ENCODE measurements around the gene SPAG4.

Gene SPAG4

DNA sequence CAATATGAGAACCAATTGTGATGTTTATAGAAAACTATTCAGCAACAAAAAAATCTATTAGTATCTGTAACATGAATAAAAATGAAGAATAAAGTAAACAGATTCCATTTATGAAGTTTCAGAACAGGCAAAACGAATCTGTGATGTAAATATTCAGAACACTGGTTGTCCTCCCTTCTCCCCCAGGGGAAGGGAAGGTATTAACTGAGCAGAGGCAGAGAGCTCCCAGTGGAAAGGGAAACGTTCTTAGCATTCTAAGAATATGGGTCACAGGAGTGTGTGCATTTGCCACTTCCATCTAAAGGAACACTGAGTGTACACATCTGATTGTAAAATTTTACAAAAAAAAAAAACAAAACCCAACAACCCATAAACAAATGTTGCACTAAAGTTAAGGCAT is 23.1 kb downstream of the SPAG4 start:
- TF ChIP-seq, protein P1, sequence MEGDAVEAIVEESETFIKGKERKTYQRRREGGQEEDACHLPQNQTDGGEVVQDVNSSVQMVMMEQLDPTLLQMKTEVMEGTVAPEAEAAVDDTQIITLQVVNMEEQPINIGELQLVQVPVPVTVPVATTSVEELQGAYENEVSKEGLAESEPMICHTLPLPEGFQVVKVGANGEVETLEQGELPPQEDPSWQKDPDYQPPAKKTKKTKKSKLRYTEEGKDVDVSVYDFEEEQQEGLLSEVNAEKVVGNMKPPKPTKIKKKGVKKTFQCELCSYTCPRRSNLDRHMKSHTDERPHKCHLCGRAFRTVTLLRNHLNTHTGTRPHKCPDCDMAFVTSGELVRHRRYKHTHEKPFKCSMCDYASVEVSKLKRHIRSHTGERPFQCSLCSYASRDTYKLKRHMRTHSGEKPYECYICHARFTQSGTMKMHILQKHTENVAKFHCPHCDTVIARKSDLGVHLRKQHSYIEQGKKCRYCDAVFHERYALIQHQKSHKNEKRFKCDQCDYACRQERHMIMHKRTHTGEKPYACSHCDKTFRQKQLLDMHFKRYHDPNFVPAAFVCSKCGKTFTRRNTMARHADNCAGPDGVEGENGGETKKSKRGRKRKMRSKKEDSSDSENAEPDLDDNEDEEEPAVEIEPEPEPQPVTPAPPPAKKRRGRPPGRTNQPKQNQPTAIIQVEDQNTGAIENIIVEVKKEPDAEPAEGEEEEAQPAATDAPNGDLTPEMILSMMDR (IDR thresholded peaks at IDR 0.05) = no peak
- TF ChIP-seq ZFX (IDR thresholded peaks at IDR 0.05; ENCODE audit: borderline replicate concordance) = no peak
- H3K27ac ChIP-seq = no peak overlapping the region

DNA sequence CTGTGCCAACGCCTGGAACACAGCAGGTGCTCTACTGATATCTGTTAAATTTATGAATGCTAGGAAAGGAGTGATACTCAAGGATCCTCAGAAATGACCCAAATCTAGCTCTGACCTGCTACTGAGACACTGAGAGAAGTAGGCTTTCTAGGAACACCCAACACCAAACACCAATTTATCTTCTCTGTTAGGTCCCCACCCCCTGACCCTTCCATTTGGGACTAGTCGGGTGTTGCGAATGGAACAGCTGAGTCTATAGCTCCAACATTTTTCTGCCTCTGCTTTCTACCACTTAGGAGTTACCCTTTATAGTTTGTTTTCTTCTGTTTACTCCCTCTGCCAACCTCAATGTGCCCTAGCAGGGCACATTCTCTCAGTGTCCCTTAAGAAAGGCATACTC is 25.1 kb downstream of the SPAG4 start:
- no peak for TF ChIP-seq ZFX (IDR thresholded peaks at IDR 0.05; ENCODE audit: borderline replicate concordance)
- TF ChIP-seq, protein P1 (IDR thresholded peaks at IDR 0.05) = no peak

DNA sequence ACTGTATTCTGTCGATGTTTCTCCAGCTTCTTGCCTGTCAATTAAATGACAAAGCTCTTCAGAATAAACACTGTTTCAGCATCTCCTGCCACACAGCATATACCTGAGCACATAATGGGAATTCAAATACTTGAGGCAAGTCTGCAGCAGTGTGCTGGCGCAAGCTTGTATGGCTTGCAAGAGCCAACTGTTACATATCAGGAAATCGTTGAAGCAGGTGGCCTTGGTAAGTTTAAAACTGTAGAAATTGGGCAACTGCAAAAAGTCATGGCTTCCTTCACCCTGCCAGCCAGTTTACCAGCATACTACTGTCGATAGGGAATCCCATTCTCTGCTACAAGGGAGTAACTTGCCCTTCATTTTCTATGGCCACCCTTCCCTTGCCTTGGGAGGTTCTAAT is 26.1 kb downstream of the SPAG4 start:
- no peak for TF ChIP-seq ZFX (IDR thresholded peaks at IDR 0.05; ENCODE audit: borderline replicate concordance)
- TF ChIP-seq, protein P1 (IDR thresholded peaks at IDR 0.05) = no peak
- no peak overlapping the region for H3K27ac ChIP-seq

More for the DNA sequence above, 25.1 kb downstream of the SPAG4 start:
- peak overlapping the region; percentile 7; the same call in 1 of the 2 replicates for H3K27ac ChIP-seq

DNA sequence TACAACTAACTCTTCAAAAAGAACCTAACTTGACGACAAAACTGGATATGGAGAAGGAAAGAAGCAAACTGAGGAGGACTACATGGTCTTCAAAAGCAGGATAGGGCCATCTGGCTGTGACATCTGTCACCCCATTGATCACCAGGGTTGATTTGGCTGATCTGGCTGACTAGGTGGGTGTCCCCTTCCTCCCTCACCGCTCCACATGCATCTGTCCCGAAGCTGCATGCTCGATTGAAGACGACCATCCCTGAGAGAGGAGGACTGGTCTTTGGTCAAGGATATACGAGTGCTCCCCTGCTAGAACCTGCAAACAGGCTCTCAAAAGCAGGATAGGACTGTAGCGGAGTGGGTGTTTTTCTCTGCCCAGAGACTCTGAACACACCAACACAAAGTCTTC is 27.4 kb downstream of the SPAG4 start:
- TF ChIP-seq, protein P1 (IDR thresholded peaks at IDR 0.05) = no peak
- no peak for TF ChIP-seq ZFX (IDR thresholded peaks at IDR 0.05; ENCODE audit: borderline replicate concordance)

DNA sequence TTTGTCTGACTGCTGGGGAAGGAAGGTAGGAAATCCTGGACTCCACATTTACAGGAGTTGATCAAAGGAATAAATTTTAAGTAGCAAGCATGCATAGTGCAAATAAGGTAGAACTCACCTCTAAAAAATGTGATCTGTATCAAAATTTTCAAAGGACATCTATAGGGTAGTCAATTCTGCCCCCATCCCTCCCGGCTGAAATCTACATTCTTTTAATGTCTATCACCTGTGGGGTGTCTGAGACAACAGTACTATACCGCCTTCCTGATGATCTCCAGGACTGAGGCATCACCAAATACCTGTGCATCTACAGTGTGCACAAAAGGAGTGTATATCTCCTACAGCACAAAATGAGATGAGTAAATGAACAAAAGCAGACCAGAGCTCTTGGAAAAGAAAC is 29.2 kb downstream of the SPAG4 start:
- TF ChIP-seq ZFX (IDR thresholded peaks at IDR 0.05; ENCODE audit: borderline replicate concordance) = no peak
- TF ChIP-seq, protein P1 (IDR thresholded peaks at IDR 0.05) = no peak
- H3K27ac ChIP-seq = no peak overlapping the region

More for the DNA sequence above, 27.4 kb downstream of the SPAG4 start:
- H3K27ac ChIP-seq = no peak overlapping the region

DNA sequence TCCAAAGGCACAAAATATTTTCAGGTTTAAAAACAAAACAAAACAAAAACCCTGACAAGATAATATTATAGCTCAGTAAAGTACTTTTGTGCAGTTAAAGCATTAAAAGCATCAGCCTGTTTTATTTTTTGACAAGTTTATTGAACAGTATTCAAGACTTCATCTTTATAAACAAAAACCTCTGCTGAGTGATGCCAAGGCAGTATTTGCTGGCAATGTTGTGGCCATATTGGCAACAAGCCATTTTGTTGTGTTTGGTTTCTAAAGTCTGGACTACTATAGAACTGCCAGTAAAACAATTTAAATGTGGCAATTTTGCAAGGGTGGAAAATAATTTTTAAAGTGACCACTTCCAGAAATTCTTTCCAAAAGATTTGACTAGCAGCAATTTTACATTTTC is 33.2 kb downstream of the SPAG4 start:
- TF ChIP-seq, protein P1 (IDR thresholded peaks at IDR 0.05) = no peak
- TF ChIP-seq ZFX (IDR thresholded peaks at IDR 0.05; ENCODE audit: borderline replicate concordance) = no peak
- H3K27ac ChIP-seq = no peak overlapping the region

DNA sequence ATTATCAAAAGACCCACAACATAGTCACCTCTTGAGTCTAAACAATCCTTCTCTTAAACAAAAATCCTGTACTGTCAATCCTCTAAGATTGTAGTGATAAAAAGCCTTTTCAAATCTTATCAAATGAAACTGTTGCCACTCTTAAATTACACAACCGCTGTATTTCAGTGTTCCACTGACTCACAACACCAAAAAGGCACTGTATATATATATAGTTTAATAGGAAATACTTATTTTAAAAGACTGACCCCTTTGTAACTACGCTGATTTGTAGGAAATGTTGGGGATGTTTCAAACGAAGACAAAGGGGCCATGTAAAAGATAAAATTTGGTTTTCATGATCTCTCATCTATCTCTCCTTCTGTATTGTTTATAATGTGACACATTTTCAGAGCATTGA is 35.0 kb downstream of the SPAG4 start:
- TF ChIP-seq, protein P1 (IDR thresholded peaks at IDR 0.05) = no peak
- no peak for TF ChIP-seq ZFX (IDR thresholded peaks at IDR 0.05; ENCODE audit: borderline replicate concordance)
- no peak overlapping the region for H3K27ac ChIP-seq
